ENCODE measurements around the gene CYB5RL. TPM values are rescaled to one million over a fixed set of nuclear protein-coding genes. Genes with fewer than 3 reads are reported as not detected.
A peak's percentile ranks its signal among the peaks of the same experiment; 100 is the strongest.

Gene CYB5RL
- total RNA-seq, 1 donor from 2014 or later = 9.0 TPM

- H3K4me1 Mint-ChIP-seq (ENCODE audit: low read depth) = no peaks in the 10 kb centered on the region
- TF ChIP-seq CTCF (IDR thresholded peaks at IDR 0.05; ENCODE audit: unreplicated experiment) = no peak
- H3K27ac Mint-ChIP-seq = no peak overlapping the region
- DNase-seq (ENCODE audit: low spot score, unreplicated experiment) = no peak
- peaks cover 16% of the 10 kb centered on the region for H3K36me3 Mint-ChIP-seq (ENCODE audit: insufficient read depth)
- no peaks in the 10 kb centered on the region for H3K9me3 Mint-ChIP-seq (ENCODE audit: low read depth)
- no peaks in the 10 kb centered on the region for H3K27me3 Mint-ChIP-seq
- no peak overlapping the region for H3K4me3 Mint-ChIP-seq (ENCODE audit: low read depth)
Observed at GRCh38 chr1:54221867-54222484, 22.1 kb upstream of the CYB5RL start.

GRCh38 chr1:54221113-54221834 is 21.4 kb upstream of the CYB5RL start:
- H3K9me3 Mint-ChIP-seq (ENCODE audit: low read depth) = no peaks in the 10 kb centered on the region
- DNase-seq (ENCODE audit: low spot score, unreplicated experiment) = no peak
- H3K4me1 Mint-ChIP-seq (ENCODE audit: low read depth) = no peaks in the 10 kb centered on the region
- no peaks in the 10 kb centered on the region for H3K27me3 Mint-ChIP-seq
- peaks cover 20% of the 10 kb centered on the region for H3K36me3 Mint-ChIP-seq (ENCODE audit: insufficient read depth)
- TF ChIP-seq CTCF (IDR thresholded peaks at IDR 0.05; ENCODE audit: unreplicated experiment) = no peak
- no peak overlapping the region for H3K4me3 Mint-ChIP-seq (ENCODE audit: low read depth)
- H3K27ac Mint-ChIP-seq = peak overlapping the region; percentile 51

- no peak for TF ChIP-seq CTCF (IDR thresholded peaks at IDR 0.05; ENCODE audit: unreplicated experiment)
- no peaks in the 10 kb centered on the region for H3K27me3 Mint-ChIP-seq
- H3K4me1 Mint-ChIP-seq (ENCODE audit: low read depth) = no peaks in the 10 kb centered on the region
- no peak for DNase-seq (ENCODE audit: low spot score, unreplicated experiment)
- peaks cover 15% of the 10 kb centered on the region for H3K36me3 Mint-ChIP-seq (ENCODE audit: insufficient read depth)
- H3K9me3 Mint-ChIP-seq (ENCODE audit: low read depth) = no peaks in the 10 kb centered on the region
- H3K27ac Mint-ChIP-seq = no peak overlapping the region
- no peak overlapping the region for H3K4me3 Mint-ChIP-seq (ENCODE audit: low read depth)
Observed at GRCh38 chr1:54220004-54220811, 20.4 kb upstream of the CYB5RL start.

- Mint-ChIP-seq H3K27ac (no peak overlapping the region), H3K27me3 (no peaks in the 10 kb centered on the region), H3K4me1 (ENCODE audit: low read depth) (no peaks in the 10 kb centered on the region), H3K36me3 (ENCODE audit: insufficient read depth) (peaks cover 13% of the 10 kb centered on the region), H3K9me3 (ENCODE audit: low read depth) (no peaks in the 10 kb centered on the region), H3K4me3 (ENCODE audit: low read depth) (no peak overlapping the region)
- no peak for DNase-seq (ENCODE audit: low spot score, unreplicated experiment)
- TF ChIP-seq CTCF (IDR thresholded peaks at IDR 0.05; ENCODE audit: unreplicated experiment) = no peak
Observed at GRCh38 chr1:54219688-54220003, 19.8 kb upstream of the CYB5RL start.

GRCh38 chr1:54218883-54219687 is 19.3 kb upstream of the CYB5RL start:
- Mint-ChIP-seq H3K9me3 (ENCODE audit: low read depth) (no peaks in the 10 kb centered on the region), H3K4me1 (ENCODE audit: low read depth) (no peaks in the 10 kb centered on the region), H3K27ac (no peak overlapping the region), H3K36me3 (ENCODE audit: insufficient read depth) (peaks cover 15% of the 10 kb centered on the region), H3K4me3 (ENCODE audit: low read depth) (no peak overlapping the region), H3K27me3 (no peaks in the 10 kb centered on the region)
- TF ChIP-seq CTCF (IDR thresholded peaks at IDR 0.05; ENCODE audit: unreplicated experiment) = no peak
- DNase-seq (ENCODE audit: low spot score, unreplicated experiment) = no peak

Measured in progenitor cell of endocrine pancreas (in vitro differentiated cells).